Gastrocnemius medialis (tissue), 4 donors: Measurements from ENCODE around the gene BMPR1B. TPM values are rescaled to one million over a fixed set of nuclear protein-coding genes. Genes with fewer than 3 reads are reported as not detected.

ENCODE experiments used
- ATAC-seq, 2 donors: fragments of 150-250 bp; one replicate each; pipeline ENCODE4 v1.9.1; 2016
- DNase-seq, 2 donors: peaks; one replicate each; pipeline ENCODE4 v3.0.0-alpha.2; 2019
- H3K27ac ChIP-seq, 4 donors: fragments of 200-600 bp; sonication (generic); 1 replicate in 1 of 4; 2 replicates in 3 of 4; pipeline ENCODE4 v1.5.1; 2016 to 2018; ENCODE audit warnings: mild to moderate bottlenecking in 2 of 4, moderate library complexity in 1 of 4
- H3K27me3 ChIP-seq, 3 donors: fragments of 200-600 bp; sonication (generic) in 2 of 3; 1 replicate in 1 of 3; 2 replicates in 2 of 3; pipeline versions ENCODE4 v1.5.1 to v1.6.0; 2016 to 2019; ENCODE audit warnings: mild to moderate bottlenecking in 1 of 3, moderate library complexity in 1 of 3
- H3K36me3 ChIP-seq, 2 donors: fragments of 200-600 bp; sonication (generic) in 1 of 2; one replicate each; pipeline ENCODE4 v1.5.1; 2017 to 2018
- H3K4me1 ChIP-seq, 2 donors: fragments of 200-600 bp; sonication (generic) in 1 of 2; one replicate each; pipeline ENCODE4 v1.5.1; 2016 to 2017; ENCODE audit warnings: mild to moderate bottlenecking in 2 of 2
- H3K4me3 ChIP-seq, 4 donors: fragments of 200-600 bp; sonication (generic) in 3 of 4; 1 replicate in 1 of 4; 2 replicates in 3 of 4; pipeline ENCODE4 v1.5.1; 2016 to 2019; ENCODE audit warnings: mild to moderate bottlenecking in 2 of 4
- H3K9me3 ChIP-seq, 3 donors: fragments of 200-600 bp; sonication (generic) in 2 of 3; 1 replicate in 1 of 3; 2 replicates in 2 of 3; pipeline ENCODE4 v1.5.1; 2016 to 2019
- CTCF ChIP-seq, 5 experiments: fragments of 450-650 bp in 3 of 5; fragments of 200-600 bp in 2 of 5; sonication (generic) in 2 of 5; IDR thresholded peaks in 4 of 5; conservative IDR thresholded peaks in 1 of 5; 1 replicate in 4 of 5; 2 replicates in 1 of 5; pipeline ENCODE4 v1.5.1; 2016 to 2019; ENCODE audit warnings: antibody characterized with exemption in 5 of 5, mild to moderate bottlenecking in 3 of 5, moderate library complexity in 3 of 5
- POLR2A ChIP-seq, 2 donors: fragments of 450-650 bp; IDR thresholded peaks; one replicate each; pipeline ENCODE4 v1.6.1; 2017; ENCODE audit warnings: antibody characterized with exemption in 2 of 2, mild to moderate bottlenecking in 2 of 2, moderate library complexity in 2 of 2
- in situ Hi-C, 4 donors: fragments of 200-750 bp; cut with MboI; loops; one replicate each; pipeline versions ENCODE4 v1.15.0 to v1.8.0; 2017; ENCODE audit warnings: low sequenced_read_pairs in 4 of 4
- intact Hi-C: fragments of 100-400 bp; cut with DNase I; formaldehyde crosslinking; loops from one replicate; pipeline ENCODE4 v1.15.1; 2023; ENCODE audit warnings: low total_unique reads
- total RNA-seq, 4 donors: library from RNA; depleted of rRNA; stranded (reverse); fragments of >200 nt; gene quantifications; one replicate each; pipeline versions ENCODE4 v1.1.0 to v1.2.3, GENCODE V29; 2016

Gene BMPR1B
- total RNA-seq, 4 donors from 2014 or later = 0.92 to 6.9 (median 1.7) TPM

GRCh38 chr4:94877973-94878372 lies 120.2 kb downstream of the BMPR1B start:
- in situ Hi-C loops (no loop called here), intact Hi-C loops (no loop called here)
- H3K27ac ChIP-seq = no peak overlapping the region
- TF ChIP-seq POLR2A (IDR thresholded peaks at IDR 0.05) (no peak), CTCF (IDR thresholded peaks at IDR 0.05 in 4 of 5, conservative IDR thresholded peaks at IDR 0.05 in 1 of 5) (no peak)
- DNase-seq (no peak), ATAC-seq (no peak)
- H3K4me3 ChIP-seq = no peak overlapping the region
- H3K27me3 ChIP-seq = no peaks in the 10 kb centered on the region
- H3K36me3 ChIP-seq = no peaks in the 10 kb centered on the region
- H3K9me3 ChIP-seq = no peaks in the 10 kb centered on the region
- no peaks in the 10 kb centered on the region for H3K4me1 ChIP-seq

- no peak for DNase-seq
- Histone ChIP-seq H3K27me3 (no peaks in the 10 kb centered on the region), H3K9me3 (no peaks in the 10 kb centered on the region), H3K27ac (no peak overlapping the region), H3K4me1 (no peaks in the 10 kb centered on the region), H3K36me3 (no peaks in the 10 kb centered on the region), H3K4me3 (no peak overlapping the region)
- intact Hi-C loops = no loop called here
- in situ Hi-C loops = no loop called here
- ATAC-seq = no peak
- no peak for TF ChIP-seq CTCF (IDR thresholded peaks at IDR 0.05 in 4 of 5, conservative IDR thresholded peaks at IDR 0.05 in 1 of 5)
- TF ChIP-seq POLR2A (IDR thresholded peaks at IDR 0.05) = no peak
Observed at GRCh38 chr4:94880956-94881355, 123.2 kb downstream of the BMPR1B start.

- H3K36me3 ChIP-seq = no peaks in the 10 kb centered on the region
- no peaks in the 10 kb centered on the region for H3K27me3 ChIP-seq
- no peak for DNase-seq
- intact Hi-C loops = no loop called here
- TF ChIP-seq POLR2A (IDR thresholded peaks at IDR 0.05) (no peak), CTCF (IDR thresholded peaks at IDR 0.05 in 4 of 5, conservative IDR thresholded peaks at IDR 0.05 in 1 of 5) (no peak)
- no peaks in the 10 kb centered on the region for H3K4me1 ChIP-seq
- no peak overlapping the region for H3K4me3 ChIP-seq
- in situ Hi-C loops = no loop called here
- ATAC-seq = no peak
- H3K9me3 ChIP-seq = no peaks in the 10 kb centered on the region
- no peak overlapping the region for H3K27ac ChIP-seq
Observed at GRCh38 chr4:94882756-94883155, 125.0 kb downstream of the BMPR1B start.

- Histone ChIP-seq H3K9me3 (no peaks in the 10 kb centered on the region), H3K27me3 (no peaks in the 10 kb centered on the region), H3K27ac (no peak overlapping the region), H3K4me3 (no peak overlapping the region), H3K36me3 (no peaks in the 10 kb centered on the region), H3K4me1 (no peaks in the 10 kb centered on the region)
- in situ Hi-C loops (no loop called here), intact Hi-C loops (no loop called here)
- ATAC-seq (no peak), DNase-seq (no peak)
- TF ChIP-seq POLR2A (IDR thresholded peaks at IDR 0.05) = no peak
- TF ChIP-seq CTCF (IDR thresholded peaks at IDR 0.05 in 4 of 5, conservative IDR thresholded peaks at IDR 0.05 in 1 of 5) = no peak
Observed at GRCh38 chr4:94887027-94887426, 129.3 kb downstream of the BMPR1B start.

DNA sequence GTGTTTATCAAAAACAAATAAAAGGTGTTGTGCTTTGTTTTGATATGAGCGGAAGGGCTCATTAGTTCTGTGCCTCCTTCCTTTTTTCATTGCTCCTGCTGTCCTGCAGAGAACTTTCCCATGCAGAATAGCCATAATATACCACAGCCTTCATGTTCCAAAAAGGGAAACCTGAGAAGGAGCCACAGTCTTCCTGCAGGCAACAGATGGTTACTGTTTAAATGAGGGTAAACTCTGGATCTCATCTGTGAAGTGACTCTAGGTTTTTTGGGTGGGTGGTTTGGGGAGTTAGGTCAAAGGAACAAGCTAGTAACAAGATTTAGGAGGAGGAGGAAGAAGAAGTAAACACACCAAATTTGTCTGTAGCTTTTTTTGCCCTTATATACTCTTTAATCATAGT lies 131.8 kb downstream of the BMPR1B start:
- H3K27ac ChIP-seq = no peak overlapping the region
- no peak for DNase-seq
- in situ Hi-C loops = no loop called here
- intact Hi-C loops = no loop called here
- H3K9me3 ChIP-seq = no peaks in the 10 kb centered on the region
- no peaks in the 10 kb centered on the region for H3K4me1 ChIP-seq
- TF ChIP-seq CTCF (IDR thresholded peaks at IDR 0.05 in 4 of 5, conservative IDR thresholded peaks at IDR 0.05 in 1 of 5) (no peak), POLR2A (IDR thresholded peaks at IDR 0.05) (no peak)
- H3K27me3 ChIP-seq = no peaks in the 10 kb centered on the region
- H3K4me3 ChIP-seq = no peak overlapping the region
- ATAC-seq = no peak
- H3K36me3 ChIP-seq = no peaks in the 10 kb centered on the region
